ENCODE measurements around the gene CHST15. TPM values are rescaled to one million over a fixed set of nuclear protein-coding genes. Genes with fewer than 3 reads are reported as not detected.

The CHST15 gene
- total and polyA plus RNA-seq, 2 of the 13 experiments (the other 11 are each of a cell fraction or from before 2014, with no cell fraction given): 1.4 to 94.7 TPM

DNA sequence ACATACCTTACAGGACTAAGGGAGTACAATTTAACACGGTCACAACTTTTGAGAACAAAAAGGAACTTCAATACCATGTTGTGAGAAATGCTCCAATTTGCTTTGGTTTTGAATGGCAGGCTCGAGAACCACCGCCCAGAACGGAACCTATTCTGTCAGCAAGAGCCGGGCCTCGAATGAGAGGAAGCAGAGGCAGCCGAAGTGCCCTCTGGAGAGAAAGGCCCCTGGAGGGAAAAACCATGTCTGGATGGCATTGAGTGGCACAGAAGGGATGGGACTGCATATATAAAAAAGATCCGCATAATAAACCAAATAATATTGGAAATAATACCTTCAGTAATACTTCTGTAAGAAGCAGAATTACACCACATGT, 85.6 kb downstream of the CHST15 start:
- no peak overlapping the region for H3K9ac ChIP-seq (ENCODE audit: insufficient read depth, low read depth, low read length)
- H2AFZ ChIP-seq (ENCODE audit: low read length): no peak overlapping the region
- 96% methylated on average over 8 of the region's 8 CpGs for WGBS (ENCODE audit: low lambda C conversion rate)
- FAIRE-seq: no peak
- POLR2A ChIA-PET: no interaction called here
- in situ Hi-C loops (cut with HindIII; ENCODE audit: extremely low pct_ligation_motif_present, low pct_unique_long_range_greater_than_20kb): no loop called here
- intact Hi-C loops (cut with micrococcal nuclease; ENCODE audit: unreplicated experiment): no loop called here
- ATAC-seq: no peak
- peaks cover 47% of the 10 kb centered on the region for H3K4me1 ChIP-seq (ENCODE audit: insufficient read depth, low read length)
- no peaks in the 10 kb centered on the region for H3K9me3 ChIP-seq (ENCODE audit: low read length)
- H3K27me3 ChIP-seq (ENCODE audit: control insufficient read depth in 1 of 2, insufficient read depth in 2 of 2, low read length in 2 of 2): no peaks in the 10 kb centered on the region
- no peaks in the 10 kb centered on the region for H3K79me2 ChIP-seq (ENCODE audit: insufficient read depth, low read length)
- BruUV-seq (replicated peaks): no TSS peak
- H3K4me2 ChIP-seq (ENCODE audit: low read depth, low read length): no peak overlapping the region
- H3K36me3 ChIP-seq (replicated peaks in 1 of 2; ENCODE audit: control insufficient read depth in 1 of 2, insufficient read depth in 2 of 2, low read length in 2 of 2): peaks cover 27 to 58% of the 10 kb centered on the region in 2 experiments
- TF ChIP-seq FOXO4 (CRISPR knock-in tag; conservative IDR thresholded peaks at IDR 0.05) (no peak), ZC3H13 (CRISPR knock-in tag; IDR thresholded peaks at IDR 0.05) (no peak), ZNF432 (CRISPR knock-in tag; IDR thresholded peaks at IDR 0.05; ENCODE audit: borderline replicate concordance) (no peak), HNRNPK (IDR thresholded peaks at IDR 0.05; ENCODE audit: low read depth, low read length, poor library complexity, severe bottlenecking) (no peak), ZNF335 (CRISPR knock-in tag; IDR thresholded peaks at IDR 0.05) (no peak), EZH2 (conservative IDR thresholded peaks at IDR 0.05; ENCODE audit: low read depth, low read length) (no peak)
- TF ChIP-seq, protein P1, sequence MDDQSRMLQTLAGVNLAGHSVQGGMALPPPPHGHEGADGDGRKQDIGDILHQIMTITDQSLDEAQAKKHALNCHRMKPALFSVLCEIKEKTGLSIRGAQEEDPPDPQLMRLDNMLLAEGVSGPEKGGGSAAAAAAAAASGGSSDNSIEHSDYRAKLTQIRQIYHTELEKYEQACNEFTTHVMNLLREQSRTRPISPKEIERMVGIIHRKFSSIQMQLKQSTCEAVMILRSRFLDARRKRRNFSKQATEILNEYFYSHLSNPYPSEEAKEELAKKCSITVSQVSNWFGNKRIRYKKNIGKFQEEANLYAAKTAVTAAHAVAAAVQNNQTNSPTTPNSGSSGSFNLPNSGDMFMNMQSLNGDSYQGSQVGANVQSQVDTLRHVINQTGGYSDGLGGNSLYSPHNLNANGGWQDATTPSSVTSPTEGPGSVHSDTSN (CRISPR knock-in tag; IDR thresholded peaks at IDR 0.05; ENCODE audit: borderline replicate concordance): no peak
- TF ChIP-seq, protein P2, sequence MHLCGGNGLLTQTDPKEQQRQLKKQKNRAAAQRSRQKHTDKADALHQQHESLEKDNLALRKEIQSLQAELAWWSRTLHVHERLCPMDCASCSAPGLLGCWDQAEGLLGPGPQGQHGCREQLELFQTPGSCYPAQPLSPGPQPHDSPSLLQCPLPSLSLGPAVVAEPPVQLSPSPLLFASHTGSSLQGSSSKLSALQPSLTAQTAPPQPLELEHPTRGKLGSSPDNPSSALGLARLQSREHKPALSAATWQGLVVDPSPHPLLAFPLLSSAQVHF (CRISPR knock-in tag; IDR thresholded peaks at IDR 0.05): no peak
- H3K4me3 ChIP-seq (replicated peaks in 1 of 3; ENCODE audit: insufficient read depth in 1 of 3, low read depth in 2 of 3, low read length in 3 of 3): no peak overlapping the region
- DNase-seq (ENCODE audit: low spot score): no peak
- H3K27ac ChIP-seq (ENCODE audit: extremely low read length, insufficient read depth, low read length): no peak overlapping the region
- H4K20me1 ChIP-seq (ENCODE audit: insufficient read depth, low read length): peaks cover 13% of the 10 kb centered on the region
- CTCF ChIA-PET (ENCODE audit: low intra/inter-chr PET ratio, low total read pairs): no interaction called here

All from HepG2 (cell line).